ENCODE measurements around the gene OR2T34. TPM values are rescaled to one million over a fixed set of nuclear protein-coding genes. Genes with fewer than 3 reads are reported as not detected.
"Not testable (repeated sequence)": the region's sequence is repeated elsewhere in the genome, so short reads cannot be mapped to it uniquely, and the experiment has no call there.

OR2T34 gene
- total RNA-seq, 1 donor from 2014 or later, result not detected

DNA sequence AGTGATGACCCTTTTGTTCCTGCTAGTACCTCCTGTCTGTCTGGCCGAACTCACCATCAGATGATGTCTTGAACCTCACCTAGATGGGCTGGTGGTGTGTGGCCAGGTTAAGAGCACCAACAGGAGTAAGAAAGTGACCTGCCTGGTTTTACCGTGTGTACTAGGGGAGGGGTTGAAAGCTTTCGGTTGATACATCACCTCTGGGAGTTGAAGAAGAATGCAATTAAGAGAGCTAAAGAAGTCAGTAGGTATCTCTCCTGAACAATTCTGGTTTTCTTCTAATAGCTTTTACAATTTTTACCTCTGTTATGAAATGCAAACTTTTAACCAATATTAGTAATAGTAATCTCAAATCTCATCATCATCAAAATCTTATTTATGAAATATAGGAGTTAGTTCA, 11.9 kb downstream of the OR2T34 start, which contains the start of gene OR2T29:
OR2T29 (minus strand) TSS at position 101 of the 400 bp plus-strand sequence. CDS start 3,281 bp downstream, outside the sequence.
- DNase-seq (ENCODE audit: low read depth in 2 of 2), result not testable (repeated sequence)

DNA sequence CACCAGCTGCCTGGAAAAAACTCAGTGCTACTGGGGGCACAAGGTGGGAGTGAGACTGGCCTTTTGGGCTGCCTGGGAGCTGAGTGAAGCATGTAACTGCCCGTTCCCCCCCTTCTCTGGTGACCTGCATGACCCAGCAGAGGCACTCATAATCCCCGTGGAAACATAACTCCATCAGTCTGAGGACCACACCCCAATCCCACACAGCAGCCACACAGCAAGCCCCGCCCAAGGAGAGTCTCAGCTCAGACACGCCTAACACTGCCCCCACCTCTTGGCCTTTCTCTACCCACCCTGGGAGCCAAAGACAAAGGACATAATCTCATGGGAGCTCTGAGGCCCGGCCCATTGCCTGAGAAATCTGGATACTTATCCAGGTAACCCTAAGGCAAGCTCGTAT, 23.5 kb downstream of the OR2T34 start:
- not testable (repeated sequence) for DNase-seq (ENCODE audit: low read depth in 2 of 2)

GRCh38 chr1:248547383-248547782, 27.2 kb downstream of the OR2T34 start:
- not testable (repeated sequence) for DNase-seq (ENCODE audit: low read depth in 2 of 2)

GRCh38 chr1:248537449-248537848, 37.1 kb downstream of the OR2T34 start:
- DNase-seq (ENCODE audit: low read depth in 2 of 2), result not testable (repeated sequence)

Other genes starting within 250 kb of the OR2T34 start
- not detected in 2 replicates for gene OR14C36, start 226.0 kb downstream of the OR2T34 start, total RNA-seq
- gene OR2T4, start 213.1 kb downstream of the OR2T34 start, total RNA-seq, result not detected in 2 replicates
- not detected in 2 replicates for gene OR2T6, start 199.0 kb downstream of the OR2T34 start, total RNA-seq
- not detected in 2 replicates for gene OR2T1, start 171.7 kb downstream of the OR2T34 start, total RNA-seq
- gene OR2T2, start 129.1 kb downstream of the OR2T34 start, total RNA-seq, result not detected in 2 replicates
- not detected in 2 replicates for gene OR2T3, start 101.4 kb downstream of the OR2T34 start, total RNA-seq
- gene OR2T5, start 86.2 kb downstream of the OR2T34 start, total RNA-seq, result not detected in 2 replicates
- gene OR2G6, start 66.7 kb downstream of the OR2T34 start, total RNA-seq, result not detected in 2 replicates
- not detected in 2 replicates for gene OR2T29, start 12.0 kb downstream of the OR2T34 start, total RNA-seq
- gene OR2T10, start 22.9 kb upstream of the OR2T34 start, total RNA-seq, result not detected in 2 replicates
- gene OR2T11, start 60.3 kb upstream of the OR2T34 start, total RNA-seq, result not detected in 2 replicates
- not detected in 2 replicates for gene OR2T35, start 70.5 kb upstream of the OR2T34 start, total RNA-seq
- gene OR2T27, start 80.8 kb upstream of the OR2T34 start, total RNA-seq, result not detected in 2 replicates
- not detected in 2 replicates for gene OR14I1, start 128.0 kb upstream of the OR2T34 start, total RNA-seq
- gene LYPD8, start 181.0 kb upstream of the OR2T34 start, total RNA-seq, result not detected in 2 replicates